HUDEP-2 (cell line): ENCODE results near the gene STAC3.

Experiments used
- DNase-seq, 76 experiments: peaks; one replicate each; lab custom pipeline; 2025; ENCODE audit not compliant: unreplicated experiment in 76 of 76; lab: John Stamatoyannopoulos, UW

Gene STAC3

GRCh38 chr12:57213763-57214397 is 37.1 kb downstream of the STAC3 start:
- peak in 1 of 76 experiments; percentile 30 for DNase-seq

DNA sequence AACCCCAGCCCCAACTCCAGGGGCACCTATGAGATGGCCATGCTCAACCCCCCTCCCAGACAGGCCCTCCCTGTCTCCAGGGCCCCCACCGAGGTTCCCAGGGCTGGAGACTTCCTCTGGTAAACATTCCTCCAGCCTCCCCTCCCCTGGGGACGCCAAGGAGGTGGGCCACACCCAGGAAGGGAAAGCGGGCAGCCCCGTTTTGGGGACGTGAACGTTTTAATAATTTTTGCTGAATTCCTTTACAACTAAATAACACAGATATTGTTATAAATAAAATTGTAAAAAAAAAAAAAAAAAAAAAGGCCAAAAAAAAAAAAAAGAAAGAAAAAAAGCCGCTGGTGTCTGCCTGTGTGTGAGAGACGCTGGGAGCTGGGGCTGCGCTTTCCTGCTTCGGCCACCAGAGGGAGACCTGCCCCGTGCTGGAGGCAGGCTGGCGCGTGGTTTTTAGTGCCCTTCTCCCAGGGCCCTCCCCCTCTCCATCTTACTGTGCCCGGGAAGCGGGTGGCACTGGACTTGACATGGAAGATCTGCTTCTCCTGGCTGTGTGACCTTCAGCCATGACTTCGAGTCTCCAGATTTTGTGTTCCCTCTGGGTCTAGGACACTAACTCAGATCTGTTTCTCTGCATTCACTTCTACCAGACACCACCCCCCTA is 37.8 kb downstream of the STAC3 start:
- peak in 68 of 76 experiments; percentile 4 to 82 (median 60) for DNase-seq

DNA sequence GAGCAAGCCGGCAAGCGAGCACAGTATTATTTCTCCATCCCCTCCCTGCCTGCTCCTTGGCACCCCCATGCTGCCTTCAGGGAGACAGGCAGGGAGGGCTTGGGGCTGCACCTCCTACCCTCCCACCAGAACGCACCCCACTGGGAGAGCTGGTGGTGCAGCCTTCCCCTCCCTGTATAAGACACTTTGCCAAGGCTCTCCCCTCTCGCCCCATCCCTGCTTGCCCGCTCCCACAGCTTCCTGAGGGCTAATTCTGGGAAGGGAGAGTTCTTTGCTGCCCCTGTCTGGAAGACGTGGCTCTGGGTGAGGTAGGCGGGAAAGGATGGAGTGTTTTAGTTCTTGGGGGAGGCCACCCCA is 38.3 kb downstream of the STAC3 start:
- no peak for DNase-seq

GRCh38 chr12:57211791-57212700 is 38.9 kb downstream of the STAC3 start:
- DNase-seq: no peak

DNA sequence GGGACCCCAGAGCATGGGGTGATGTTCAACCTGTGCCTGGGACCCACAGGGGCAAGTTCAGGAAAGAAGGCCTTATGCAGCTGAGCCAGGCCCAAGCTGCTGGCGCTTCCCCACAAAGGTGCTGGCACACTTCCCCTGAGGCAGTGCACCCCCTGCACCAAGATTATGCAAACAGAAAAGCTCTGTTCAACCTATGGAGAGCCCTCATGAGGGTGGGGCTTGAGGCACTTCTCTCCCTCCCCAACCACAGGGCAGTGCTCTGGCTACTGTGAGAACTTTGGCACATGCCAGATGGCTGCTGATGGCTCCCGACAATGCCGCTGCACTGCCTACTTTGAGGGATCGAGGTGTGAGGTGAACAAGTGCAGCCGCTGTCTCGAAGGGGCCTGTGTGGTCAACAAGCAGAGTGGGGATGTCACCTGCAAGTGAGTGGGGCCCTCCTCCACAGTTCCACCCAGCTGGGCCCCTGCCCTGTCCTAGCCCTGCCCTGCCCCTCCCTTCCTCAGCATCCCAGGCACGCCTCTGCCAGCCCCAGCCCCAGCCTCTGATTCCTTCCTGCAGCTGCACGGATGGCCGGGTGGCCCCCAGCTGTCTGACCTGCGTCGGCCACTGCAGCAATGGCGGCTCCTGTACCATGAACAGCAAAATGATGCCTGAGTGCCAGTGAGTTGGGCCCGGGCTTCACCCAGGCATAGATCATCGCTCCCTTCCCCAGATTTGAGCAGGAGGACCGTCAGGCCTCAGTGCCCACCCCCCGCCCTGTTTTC is 39.9 kb downstream of the STAC3 start:
- DNase-seq: no peak

DNA sequence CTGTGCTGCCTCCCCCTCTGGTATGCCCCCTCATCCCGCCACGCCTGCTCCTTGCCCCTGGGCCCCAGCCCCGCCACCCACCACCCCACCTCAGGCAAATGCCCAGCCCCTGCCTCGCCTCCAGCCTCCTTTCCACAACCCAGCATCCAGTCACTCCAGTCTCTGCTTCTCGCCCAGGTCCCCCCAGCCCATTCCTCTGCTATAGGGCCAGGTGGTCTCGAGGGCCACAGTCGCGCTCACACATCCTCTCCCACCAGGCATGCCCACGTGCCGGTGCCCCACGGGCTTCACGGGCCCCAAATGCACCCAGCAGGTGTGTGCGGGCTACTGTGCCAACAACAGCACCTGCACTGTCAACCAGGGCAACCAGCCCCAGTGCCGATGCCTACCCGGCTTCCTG is 40.5 kb downstream of the STAC3 start:
- DNase-seq: no peak

DNA sequence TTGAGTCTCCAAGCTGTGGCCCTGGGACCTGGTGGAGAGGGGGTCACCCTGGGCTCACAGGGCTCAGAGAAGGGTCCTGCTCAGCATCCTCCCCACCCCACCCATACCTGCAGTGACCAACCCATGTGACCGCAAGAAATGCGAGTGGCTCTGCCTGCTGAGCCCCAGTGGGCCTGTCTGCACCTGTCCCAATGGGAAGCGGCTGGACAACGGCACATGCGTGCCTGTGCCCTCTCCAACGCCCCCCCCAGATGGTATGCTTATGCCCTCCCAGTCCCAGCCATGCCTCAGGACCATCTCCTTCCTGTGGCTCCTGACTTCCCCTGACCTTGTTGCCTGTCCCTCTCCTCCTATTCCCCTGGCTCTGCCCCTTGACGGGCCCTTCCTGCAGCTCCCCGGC is 41.1 kb downstream of the STAC3 start:
- DNase-seq: no peak

DNA sequence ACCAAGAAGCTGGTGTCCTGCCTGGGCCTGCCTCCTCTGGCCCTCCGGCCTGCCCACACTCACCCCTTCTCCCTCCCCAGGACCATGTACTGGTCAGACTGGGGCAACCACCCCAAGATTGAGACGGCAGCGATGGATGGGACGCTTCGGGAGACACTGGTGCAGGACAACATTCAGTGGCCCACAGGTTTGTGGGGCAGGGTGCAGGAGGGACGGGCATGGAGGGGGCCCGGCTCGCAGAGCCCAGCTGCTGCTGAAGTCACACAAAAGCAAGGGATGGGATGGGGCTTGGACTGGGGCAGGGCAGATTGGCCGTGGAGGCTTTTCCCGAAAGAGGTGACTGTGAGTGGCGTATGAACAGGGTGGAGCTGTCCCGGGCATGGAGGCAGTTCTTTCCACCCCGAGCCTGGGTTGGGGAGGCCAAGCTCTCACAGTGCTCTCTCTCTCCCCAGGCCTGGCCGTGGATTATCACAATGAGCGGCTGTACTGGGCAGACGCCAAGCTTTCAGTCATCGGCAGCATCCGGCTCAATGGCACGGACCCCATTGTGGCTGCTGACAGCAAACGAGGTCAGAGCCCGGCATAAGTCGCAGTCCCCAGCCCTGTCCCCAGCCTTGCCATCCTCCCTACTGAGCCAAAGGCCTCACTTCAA is 42.2 kb downstream of the STAC3 start:
- peak in 3 of 76 experiments; percentile 31 to 41 (median 35) for DNase-seq

- no peak for DNase-seq
These were observed 43.0 kb downstream of the STAC3 start for GRCh38 chr12:57207731-57208630.

- no peak for DNase-seq
These were observed 45.1 kb downstream of the STAC3 start for GRCh38 chr12:57205931-57206330.

- DNase-seq: no peak
These were observed 45.8 kb downstream of the STAC3 start for GRCh38 chr12:57205186-57205585.

GRCh38 chr12:57204454-57204853 is 46.5 kb downstream of the STAC3 start:
- no peak for DNase-seq

- DNase-seq: no peak
These were observed 47.2 kb downstream of the STAC3 start for GRCh38 chr12:57203791-57204190.

GRCh38 chr12:57203201-57203600 is 47.8 kb downstream of the STAC3 start:
- no peak for DNase-seq

- DNase-seq: no peak
These were observed 48.7 kb downstream of the STAC3 start for GRCh38 chr12:57202321-57202720.

DNA sequence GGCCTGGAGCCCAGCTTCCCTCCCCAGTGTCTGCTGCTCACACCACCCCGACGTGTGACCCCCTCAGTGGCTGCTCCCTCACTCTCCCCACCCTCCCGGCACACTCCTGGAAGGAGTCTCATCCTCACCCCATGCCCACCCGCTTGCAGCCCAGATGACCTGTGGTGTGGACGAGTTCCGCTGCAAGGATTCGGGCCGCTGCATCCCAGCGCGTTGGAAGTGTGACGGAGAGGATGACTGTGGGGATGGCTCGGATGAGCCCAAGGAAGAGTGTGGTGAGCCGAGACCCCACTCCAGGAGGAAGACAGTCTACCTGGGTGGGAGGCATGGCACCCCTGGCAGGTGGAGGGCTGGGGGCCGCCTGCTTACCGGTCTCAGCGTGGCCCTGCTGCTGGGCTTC is 49.4 kb downstream of the STAC3 start:
- no peak for DNase-seq

DNA sequence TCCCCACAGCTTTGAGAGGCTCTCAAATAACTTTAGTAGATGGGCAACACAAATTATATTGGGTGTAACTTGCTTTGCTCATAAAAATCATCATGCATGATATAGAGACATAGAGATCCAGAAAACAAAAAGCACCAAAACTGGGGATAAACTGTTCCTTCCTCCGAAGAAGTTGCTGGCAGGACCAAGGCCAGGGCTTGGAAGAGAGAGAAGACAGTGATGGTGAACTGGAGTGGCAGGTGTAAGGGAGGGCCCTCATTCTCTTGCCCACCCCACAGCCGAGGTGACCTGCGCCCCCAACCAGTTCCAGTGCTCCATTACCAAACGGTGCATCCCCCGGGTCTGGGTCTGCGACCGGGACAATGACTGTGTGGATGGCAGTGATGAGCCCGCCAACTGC is 49.8 kb downstream of the STAC3 start:
- DNase-seq: no peak

DNA sequence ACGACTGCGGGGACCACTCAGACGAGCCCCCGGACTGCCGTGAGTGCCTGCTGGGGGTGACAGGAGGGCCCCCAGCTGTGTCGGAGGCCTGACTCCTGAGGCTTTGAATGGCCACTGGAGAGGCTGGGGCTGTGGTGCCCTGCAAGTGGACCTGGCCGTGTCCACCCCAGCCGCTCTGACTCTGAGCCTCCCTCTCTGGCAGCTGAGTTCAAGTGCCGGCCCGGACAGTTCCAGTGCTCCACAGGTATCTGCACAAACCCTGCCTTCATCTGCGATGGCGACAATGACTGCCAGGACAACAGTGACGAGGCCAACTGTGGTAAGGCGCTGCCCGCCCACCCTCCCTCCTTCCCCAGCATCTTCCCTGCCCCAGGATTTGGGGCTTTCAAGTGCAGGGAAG is 50.5 kb downstream of the STAC3 start:
- no peak for DNase-seq

GRCh38 chr12:57199191-57199590 is 51.8 kb downstream of the STAC3 start:
- DNase-seq: no peak
